Motor neuron (in vitro differentiated cells): ENCODE results near the gene HPCAL4. TPM values are rescaled to one million over a fixed set of nuclear protein-coding genes. Genes with fewer than 3 reads are reported as not detected.
A peak's percentile ranks its signal among the peaks of the same experiment; 100 is the strongest.

ENCODE experiments used
- ATAC-seq, 8 experiments: fragments of 200-7000 bp; cut with Tn5 transposase; replicated peaks in 6 of 8; 2 replicates each; pipeline ENCODE4 v1.8.0; 2021; ENCODE audit warnings: mild to moderate bottlenecking in 8 of 8, moderate library complexity in 8 of 8
- H3K27ac ChIP-seq, 2 donors: fragments of 250-450 bp; sonication (Bioruptor Pico); 2 replicates each; pipeline ENCODE4 v1.9.0; 2021; ENCODE audit warnings: antibody characterized with exemption in 2 of 2, mild to moderate bottlenecking in 2 of 2, moderate library complexity in 1 of 2
- H3K4me1 ChIP-seq, 2 donors: fragments of 250-450 bp; sonication (Bioruptor Pico); replicated peaks in 1 of 2; 2 replicates each; pipeline ENCODE4 v1.6.1; 2021; ENCODE audit warnings: antibody characterized with exemption in 2 of 2, mild to moderate bottlenecking in 2 of 2, moderate library complexity in 1 of 2
- H3K4me3 ChIP-seq, 5 donors: fragments of 250-450 bp; sonication (Bioruptor Pico); 2 replicates each; pipeline ENCODE4 v1.9.0; 2021; ENCODE audit warnings: antibody characterized with exemption in 5 of 5, mild to moderate bottlenecking in 5 of 5, moderate library complexity in 4 of 5
- WGBS, 10 experiments: fragments of 450-650 bp; shearing (Covaris generic); methylation state at CpG; one replicate each; pipeline ENCODE4 v1.0.0; 2022; 5-methylcytosine and 5-hydroxymethylcytosine counted together
- in situ Hi-C, 9 experiments: fragments of 400-800 bp; cut with MboI; loops; one replicate each; pipeline ENCODE4 v1.15.0; 2021; ENCODE audit warnings: low sequenced_read_pairs in 9 of 9, low pct_unique_long_range_greater_than_20kb in 2 of 9; ENCODE audit not compliant: unreplicated experiment in 9 of 9
- total RNA-seq, 8 experiments: library from RNA; unstranded; fragments of 300-600 nt; gene quantifications; 2 replicates each; pipeline versions ENCODE4 v1.2.3 to v1.2.4, GENCODE V29; 2022

The HPCAL4 gene
- total RNA-seq, 8 experiments from 2014 or later, result 0.17 to 36.8 (median 15.9) TPM

GRCh38 chr1:39683591-39684312 is 7.5 kb downstream of the HPCAL4 start:
- Histone ChIP-seq H3K27ac (no peak overlapping the region), H3K4me1 (peaks cover under 1 to 1% of the 10 kb centered on the region in 2 donors), H3K4me3 (no peak overlapping the region)
- peak in 4 of 8 experiments; percentile 7 to 23 (median 19) for ATAC-seq
- 0 to 80% (median 24%) methylated on average over 1 to 22 of the region's 62 CpGs; no CpG with 5 or more reads in 2 of the 10 experiments for WGBS, 10 experiments
- in situ Hi-C loops, result no loop called here

GRCh38 chr1:39681999-39682398 is 9.2 kb downstream of the HPCAL4 start:
- Histone ChIP-seq H3K27ac (no peak overlapping the region), H3K4me1 (no peaks in the 10 kb centered on the region), H3K4me3 (no peak overlapping the region)
- WGBS, 10 experiments, result 0 to 67% (median 40%) methylated on average over 1 of the region's 1 CpG; no CpG with 5 or more reads in 6 of the 10 experiments
- no peak for ATAC-seq
- in situ Hi-C loops, result no loop called here

GRCh38 chr1:39681294-39681693 is 9.9 kb downstream of the HPCAL4 start:
- H3K4me3 ChIP-seq, result no peak overlapping the region
- in situ Hi-C loops, result no loop called here
- 14 to 80% (median 49%) methylated on average over 1 to 3 of the region's 3 CpGs for WGBS, 10 experiments
- no peak overlapping the region for H3K27ac ChIP-seq
- no peak for ATAC-seq
- H3K4me1 ChIP-seq, result no peaks in the 10 kb centered on the region

- in situ Hi-C loops, result no loop called here
- no peak overlapping the region for H3K27ac ChIP-seq
- H3K4me1 ChIP-seq, result no peaks in the 10 kb centered on the region
- no peak overlapping the region for H3K4me3 ChIP-seq
- WGBS, 10 experiments, result 44 to 100% (median 65%) methylated on average over 1 to 4 of the region's 4 CpGs; no CpG with 5 or more reads in 2 of the 10 experiments
- no peak for ATAC-seq
Measured at GRCh38 chr1:39680751-39681150, 10.5 kb downstream of the HPCAL4 start.

- WGBS, 10 experiments, result 5 to 38% (median 15%) methylated on average over 1 to 2 of the region's 2 CpGs; no CpG with 5 or more reads in 2 of the 10 experiments
- Histone ChIP-seq H3K4me3 (no peak overlapping the region), H3K4me1 (no peaks in the 10 kb centered on the region), H3K27ac (no peak overlapping the region)
- ATAC-seq, result no peak
- in situ Hi-C loops, result no loop called here
Measured at GRCh38 chr1:39679821-39680220, 11.4 kb downstream of the HPCAL4 start.

- Histone ChIP-seq H3K27ac (no peak overlapping the region), H3K4me1 (no peaks in the 10 kb centered on the region), H3K4me3 (no peak overlapping the region)
- peak in 3 of 8 experiments; percentile 44 to 74 (median 60) for ATAC-seq
- 20 to 86% (median 49%) methylated on average over 1 to 2 of the region's 2 CpGs; no CpG with 5 or more reads in 2 of the 10 experiments for WGBS, 10 experiments
- in situ Hi-C loops, result no loop called here
Measured at GRCh38 chr1:39678889-39679288, 12.3 kb downstream of the HPCAL4 start.

GRCh38 chr1:39677645-39678044 is 13.6 kb downstream of the HPCAL4 start:
- WGBS, 10 experiments, result 29 to 100% (median 58%) methylated on average over 1 to 4 of the region's 4 CpGs; no CpG with 5 or more reads in 2 of the 10 experiments
- ATAC-seq, result no peak
- no peak overlapping the region for H3K4me3 ChIP-seq
- in situ Hi-C loops, result no loop called here
- H3K27ac ChIP-seq, result no peak overlapping the region
- H3K4me1 ChIP-seq, result no peaks in the 10 kb centered on the region

GRCh38 chr1:39676948-39677548 is 14.2 kb downstream of the HPCAL4 start:
- no peak for ATAC-seq
- 0 to 80% (median 69%) methylated on average over 1 to 6 of the region's 6 CpGs; no CpG with 5 or more reads in 2 of the 10 experiments for WGBS, 10 experiments
- in situ Hi-C loops, result no loop called here

GRCh38 chr1:39675220-39675619 is 16.0 kb downstream of the HPCAL4 start:
- ATAC-seq, result no peak
- WGBS, 10 experiments, result 80 to 100% (median 100%) methylated on average over 1 of the region's 1 CpG; no CpG with 5 or more reads in 5 of the 10 experiments
- no peak overlapping the region for H3K4me3 ChIP-seq
- H3K4me1 ChIP-seq, result peaks cover 5 to 6% of the 10 kb centered on the region in 2 donors
- H3K27ac ChIP-seq, result no peak overlapping the region
- in situ Hi-C loops, result no loop called here

More at GRCh38 chr1:39676948-39677548, 14.2 kb downstream of the HPCAL4 start:
- H3K4me1 ChIP-seq, result no peaks in the 10 kb centered on the region
- H3K4me3 ChIP-seq, result no peak overlapping the region
- no peak overlapping the region for H3K27ac ChIP-seq

GRCh38 chr1:39673215-39673614 is 18.0 kb downstream of the HPCAL4 start:
- in situ Hi-C loops, result no loop called here
- no peak overlapping the region for H3K4me3 ChIP-seq
- no peak for ATAC-seq
- 58 to 100% (median 68%) methylated on average over 1 to 3 of the region's 3 CpGs; no CpG with 5 or more reads in 3 of the 10 experiments for WGBS, 10 experiments
- no peak overlapping the region for H3K27ac ChIP-seq
- peaks cover 5 to 6% of the 10 kb centered on the region in 2 donors for H3K4me1 ChIP-seq

GRCh38 chr1:39672551-39672947 is 18.7 kb downstream of the HPCAL4 start:
- ATAC-seq, result peak; percentile 42 to 73 (median 60)
- peak overlapping the region in 4 of 5 donors; percentile 30 to 45 (median 36) for H3K4me3 ChIP-seq
- in situ Hi-C loops, result no loop called here
- no peak overlapping the region for H3K27ac ChIP-seq
- WGBS, 10 experiments, result 0 to 16% (median 4%) methylated on average over 3 to 5 of the region's 12 CpGs; no CpG with 5 or more reads in 5 of the 10 experiments
- peaks cover 5 to 6% of the 10 kb centered on the region in 2 donors for H3K4me1 ChIP-seq

GRCh38 chr1:39671793-39672550 is 19.3 kb downstream of the HPCAL4 start, which contains the start of gene NT5C1A:
NT5C1A (minus strand) TSS chr1:39672107; CDS start chr1:39672038, 69 bp downstream.
- Histone ChIP-seq H3K4me1 (peaks cover 5 to 6% of the 10 kb centered on the region in 2 donors), H3K27ac (no peak within 1 kb of the TSS), H3K4me3 (peak within 1 kb of the TSS; percentile 27 to 45 (median 33))
- 1 to 20% (median 3%) methylated on average over 2 to 29 of the region's 55 CpGs; no CpG with 5 or more reads in 7 of the 10 experiments for WGBS, 10 experiments
- ATAC-seq, result peak; percentile 55 to 88 (median 82)
- in situ Hi-C loops, result no loop called here

GRCh38 chr1:39671433-39671792 is 19.8 kb downstream of the HPCAL4 start:
- Histone ChIP-seq H3K4me1 (peaks cover 5 to 6% of the 10 kb centered on the region in 2 donors), H3K4me3 (peak overlapping the region; percentile 27 to 45 (median 33)), H3K27ac (no peak overlapping the region)
- ATAC-seq, result peak in 7 of 8 experiments; percentile 9 to 72 (median 62)
- in situ Hi-C loops, result no loop called here
- WGBS, 10 experiments, result 4% methylated on average over 9 of the region's 26 CpGs; no CpG with 5 or more reads in 9 of the 10 experiments
